Vagina (tissue), 2 donors: ENCODE measurements around the gene DOP1A. TPM values are rescaled to one million over a fixed set of nuclear protein-coding genes. Genes with fewer than 3 reads are reported as not detected.

ENCODE experiments used
- DNase-seq, 2 donors: peaks; one replicate each; pipeline ENCODE4 v3.0.0-alpha.2; 2017; ENCODE audit errors: extremely low spot score in 2 of 2
- H3K27ac ChIP-seq: fragments of 200-600 bp; sonication (generic); one replicate; pipeline ENCODE4 v1.5.1; 2019
- H3K27me3 ChIP-seq: fragments of 200-600 bp; sonication (generic); one replicate; pipeline ENCODE4 v1.5.1; 2019
- H3K36me3 ChIP-seq, 2 donors: fragments of 200-600 bp; sonication (generic); one replicate each; pipeline ENCODE4 v1.5.1; 2017 to 2019
- H3K4me1 ChIP-seq: fragments of 200-600 bp; sonication (generic); one replicate; pipeline ENCODE4 v1.5.1; 2019
- H3K4me3 ChIP-seq, 2 donors: fragments of 200-600 bp; sonication (generic); 1 replicate in 1 of 2; 2 replicates in 1 of 2; pipeline ENCODE4 v1.5.1; 2016 to 2019
- H3K9me3 ChIP-seq: fragments of 200-600 bp; sonication (generic); one replicate; pipeline ENCODE4 v1.5.1; 2019
- POLR2A ChIP-seq, 2 donors: fragments of 450-650 bp; IDR thresholded peaks; one replicate each; pipeline ENCODE4 v1.6.1; 2017; ENCODE audit warnings: antibody characterized with exemption in 2 of 2, mild to moderate bottlenecking in 2 of 2, moderate library complexity in 2 of 2
- POLR2AphosphoS5 ChIP-seq, 2 donors: sonication (generic); formaldehyde crosslinking; IDR thresholded peaks; one replicate each; pipeline ENCODE4 v1.9.0; 2017; ENCODE audit warnings: antibody characterized with exemption in 2 of 2, mild to moderate bottlenecking in 2 of 2, low read depth in 1 of 2; ENCODE audit not compliant: insufficient read depth in 1 of 2
- intact Hi-C: fragments of 100-400 bp; cut with DNase I; formaldehyde crosslinking; loops from one replicate; pipeline ENCODE4 v1.15.1; 2023
- total RNA-seq: library from RNA; depleted of rRNA; stranded (reverse); fragments of >200 nt; gene quantifications from one replicate; pipeline ENCODE4 v1.2.3, GENCODE V29; 2016
- TF ChIP-seq, protein P1 (sequence below), 3 experiments: fragments of 450-650 bp in 2 of 3; fragments of 200-600 bp in 1 of 3; sonication (generic) in 1 of 3; IDR thresholded peaks; one replicate each; pipeline ENCODE4 v1.5.1; 2017 to 2019; ENCODE audit warnings: antibody characterized with exemption in 3 of 3, mild to moderate bottlenecking in 2 of 3, moderate library complexity in 2 of 3

Gene DOP1A
- total RNA-seq, 1 donor from 2014 or later: 33.1 TPM

GRCh38 chr6:83160167-83160566 lies 92.7 kb downstream of the DOP1A start:
- Histone ChIP-seq H3K27me3 (no peaks in the 10 kb centered on the region), H3K4me3 (no peak overlapping the region), H3K4me1 (no peaks in the 10 kb centered on the region), H3K27ac (no peak overlapping the region), H3K36me3 (peaks cover 0 to 56% of the 10 kb centered on the region in 2 donors), H3K9me3 (no peaks in the 10 kb centered on the region)
- no peak for DNase-seq
- TF ChIP-seq POLR2AphosphoS5 (IDR thresholded peaks at IDR 0.05; ENCODE audit: insufficient read depth in 1 of 2, low read depth in 1 of 2): no peak
- TF ChIP-seq, protein P1, sequence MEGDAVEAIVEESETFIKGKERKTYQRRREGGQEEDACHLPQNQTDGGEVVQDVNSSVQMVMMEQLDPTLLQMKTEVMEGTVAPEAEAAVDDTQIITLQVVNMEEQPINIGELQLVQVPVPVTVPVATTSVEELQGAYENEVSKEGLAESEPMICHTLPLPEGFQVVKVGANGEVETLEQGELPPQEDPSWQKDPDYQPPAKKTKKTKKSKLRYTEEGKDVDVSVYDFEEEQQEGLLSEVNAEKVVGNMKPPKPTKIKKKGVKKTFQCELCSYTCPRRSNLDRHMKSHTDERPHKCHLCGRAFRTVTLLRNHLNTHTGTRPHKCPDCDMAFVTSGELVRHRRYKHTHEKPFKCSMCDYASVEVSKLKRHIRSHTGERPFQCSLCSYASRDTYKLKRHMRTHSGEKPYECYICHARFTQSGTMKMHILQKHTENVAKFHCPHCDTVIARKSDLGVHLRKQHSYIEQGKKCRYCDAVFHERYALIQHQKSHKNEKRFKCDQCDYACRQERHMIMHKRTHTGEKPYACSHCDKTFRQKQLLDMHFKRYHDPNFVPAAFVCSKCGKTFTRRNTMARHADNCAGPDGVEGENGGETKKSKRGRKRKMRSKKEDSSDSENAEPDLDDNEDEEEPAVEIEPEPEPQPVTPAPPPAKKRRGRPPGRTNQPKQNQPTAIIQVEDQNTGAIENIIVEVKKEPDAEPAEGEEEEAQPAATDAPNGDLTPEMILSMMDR (IDR thresholded peaks at IDR 0.05): no peak
- TF ChIP-seq POLR2A (IDR thresholded peaks at IDR 0.05): no peak
- intact Hi-C loops: no loop called here

GRCh38 chr6:83167726-83168278 lies 100.3 kb downstream of the DOP1A start:
- H3K36me3 ChIP-seq: peaks cover 0 to 88% of the 10 kb centered on the region in 2 donors
- DNase-seq: no peak
- H3K27me3 ChIP-seq: no peaks in the 10 kb centered on the region
- intact Hi-C loops: no loop called here
- no peaks in the 10 kb centered on the region for H3K9me3 ChIP-seq
- no peak overlapping the region for H3K4me3 ChIP-seq
- no peak overlapping the region for H3K27ac ChIP-seq
- no peaks in the 10 kb centered on the region for H3K4me1 ChIP-seq
- TF ChIP-seq POLR2A (IDR thresholded peaks at IDR 0.05): no peak
- TF ChIP-seq POLR2AphosphoS5 (IDR thresholded peaks at IDR 0.05; ENCODE audit: insufficient read depth in 1 of 2, low read depth in 1 of 2): no peak
- TF ChIP-seq, protein P1 (IDR thresholded peaks at IDR 0.05): no peak

DNA sequence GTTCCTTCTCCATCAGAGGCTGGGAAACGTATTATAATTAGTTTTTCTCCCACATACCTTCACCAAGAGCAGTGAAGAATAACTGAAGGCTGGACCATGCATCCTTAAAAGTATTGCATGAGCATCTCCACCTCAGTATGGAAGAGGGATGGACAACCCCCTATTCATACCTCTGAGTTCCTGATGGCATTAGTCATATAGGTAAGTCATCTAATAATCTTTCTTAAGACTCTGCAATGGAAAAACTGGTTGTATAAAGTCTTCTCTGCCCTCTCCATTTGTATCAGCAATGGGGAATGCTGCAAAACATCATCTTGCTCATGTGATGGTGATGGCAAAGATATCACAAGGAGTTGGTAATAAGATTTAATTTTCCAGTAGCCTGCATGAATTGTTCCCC lies 101.1 kb downstream of the DOP1A start:
- no peak for DNase-seq
- peaks cover 0 to 92% of the 10 kb centered on the region in 2 donors for H3K36me3 ChIP-seq
- no peaks in the 10 kb centered on the region for H3K9me3 ChIP-seq
- no peaks in the 10 kb centered on the region for H3K4me1 ChIP-seq
- H3K27me3 ChIP-seq: no peaks in the 10 kb centered on the region
- no peak overlapping the region for H3K4me3 ChIP-seq
- H3K27ac ChIP-seq: no peak overlapping the region
- intact Hi-C loops: no loop called here
- TF ChIP-seq, protein P1 (IDR thresholded peaks at IDR 0.05): no peak
- no peak for TF ChIP-seq POLR2AphosphoS5 (IDR thresholded peaks at IDR 0.05; ENCODE audit: insufficient read depth in 1 of 2, low read depth in 1 of 2)
- no peak for TF ChIP-seq POLR2A (IDR thresholded peaks at IDR 0.05)

GRCh38 chr6:83169106-83169505 lies 101.6 kb downstream of the DOP1A start:
- peaks cover 0 to 92% of the 10 kb centered on the region in 2 donors for H3K36me3 ChIP-seq
- intact Hi-C loops: no loop called here
- DNase-seq: no peak

GRCh38 chr6:83169511-83169910 lies 102.0 kb downstream of the DOP1A start:
- no peak overlapping the region for H3K27ac ChIP-seq
- no peak overlapping the region for H3K4me3 ChIP-seq
- H3K4me1 ChIP-seq: no peaks in the 10 kb centered on the region
- peaks cover 0 to 90% of the 10 kb centered on the region in 2 donors for H3K36me3 ChIP-seq
- intact Hi-C loops: no loop called here
- H3K9me3 ChIP-seq: no peaks in the 10 kb centered on the region
- no peak for TF ChIP-seq POLR2AphosphoS5 (IDR thresholded peaks at IDR 0.05; ENCODE audit: insufficient read depth in 1 of 2, low read depth in 1 of 2)
- TF ChIP-seq, protein P1 (IDR thresholded peaks at IDR 0.05): no peak
- no peak for TF ChIP-seq POLR2A (IDR thresholded peaks at IDR 0.05)
- no peak for DNase-seq
- H3K27me3 ChIP-seq: no peaks in the 10 kb centered on the region

More at GRCh38 chr6:83169106-83169505, 101.6 kb downstream of the DOP1A start:
- H3K4me1 ChIP-seq: no peaks in the 10 kb centered on the region
- no peaks in the 10 kb centered on the region for H3K27me3 ChIP-seq
- TF ChIP-seq, protein P1 (IDR thresholded peaks at IDR 0.05): no peak
- no peak for TF ChIP-seq POLR2A (IDR thresholded peaks at IDR 0.05)
- no peak for TF ChIP-seq POLR2AphosphoS5 (IDR thresholded peaks at IDR 0.05; ENCODE audit: insufficient read depth in 1 of 2, low read depth in 1 of 2)
- no peak overlapping the region for H3K4me3 ChIP-seq
- no peaks in the 10 kb centered on the region for H3K9me3 ChIP-seq
- no peak overlapping the region for H3K27ac ChIP-seq
